AG04450 (cell line): Measurements from ENCODE around the gene PCSK6. TPM values are rescaled to one million over a fixed set of nuclear protein-coding genes. Genes with fewer than 3 reads are reported as not detected.

Source experiments
- CTCF ChIA-PET: fragments of 300-600, 350-600 bp; formaldehyde crosslinking; extraction: SDS; loops from one replicate; lab custom pipeline; 2022; ENCODE audit warnings: antibody characterized with exemption, inconsistent platforms; lab: Charles Lee
- POLR2A ChIA-PET: fragments of 350-600 bp; formaldehyde crosslinking; extraction: SDS; loops from one replicate; lab custom pipeline; 2021; ENCODE audit warnings: antibody characterized with exemption, inconsistent platforms; lab: Yijun Ruan, JAX
- DNase-seq: peaks from one replicate; pipeline ENCODE4 v3.0.0-alpha.2; 2011; ENCODE audit warnings: low read depth, low spot score
- H3K27ac ChIP-seq: one replicate; pipeline ENCODE4 v1.5.1; 2012; ENCODE audit warnings: low read depth, low read length, control low read depth
- H3K27me3 ChIP-seq: one replicate; pipeline ENCODE4 v1.6.0; 2012; ENCODE audit warnings: low read length; ENCODE audit not compliant: control insufficient read depth, insufficient read depth
- H3K4me3 ChIP-seq: 2 replicates; pipeline ENCODE4 v1.5.1; 2011; ENCODE audit warnings: mild to moderate bottlenecking, low read depth, low read length, control low read depth
- H3K9me3 ChIP-seq: 2 replicates; pipeline ENCODE4 v1.5.1; 2012; ENCODE audit warnings: low read length; ENCODE audit not compliant: control insufficient read depth, insufficient read depth
- CTCF ChIP-seq: IDR thresholded peaks from 2 replicates; pipeline ENCODE4 v1.5.1; 2011; ENCODE audit warnings: low read depth, low read length, control low read depth, inconsistent platforms
- polyA plus RNA-seq: library from polyadenylated mRNA; depleted of rRNA; stranded (reverse); fragments of >200 nt; gene quantifications from 2 replicates; pipeline ENCODE4 v1.2.3, GENCODE V29; 2011

The PCSK6 gene
- polyA plus RNA-seq, 1 experiment = 0.06 TPM

GRCh38 chr15:101436526-101436925, 53.0 kb downstream of the PCSK6 start:
- POLR2A ChIA-PET = no interaction called here
- Histone ChIP-seq H3K9me3 (no peaks in the 10 kb centered on the region; the same call in 1 of the 2 replicates), H3K4me3 (no peak overlapping the region), H3K27me3 (no peaks in the 10 kb centered on the region), H3K27ac (no peak overlapping the region)
- CTCF ChIA-PET = no interaction called here
- TF ChIP-seq CTCF = no peak
- no peak for DNase-seq

DNA sequence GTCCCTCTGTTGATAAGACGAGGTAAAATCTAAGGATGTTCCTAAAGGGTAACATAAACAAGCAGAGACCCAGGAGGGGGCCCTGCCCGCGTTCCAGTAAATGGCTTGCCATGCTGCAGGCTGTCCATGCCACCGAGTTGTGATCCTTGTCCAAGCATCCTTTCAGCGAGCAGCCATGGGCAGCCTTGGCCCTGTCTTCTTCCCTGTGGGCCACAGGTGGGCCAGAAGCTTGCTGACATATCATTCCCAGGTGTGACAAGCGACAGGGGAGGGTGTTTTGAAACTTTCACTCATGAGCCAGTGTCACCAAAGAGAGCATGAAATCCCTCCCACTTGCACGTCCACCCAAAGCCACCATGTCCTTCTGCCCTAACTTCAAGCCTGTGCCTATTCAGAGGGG, 53.7 kb downstream of the PCSK6 start:
- no peak for DNase-seq
- Histone ChIP-seq H3K27me3 (no peaks in the 10 kb centered on the region), H3K9me3 (no peaks in the 10 kb centered on the region; the same call in 1 of the 2 replicates), H3K27ac (no peak overlapping the region), H3K4me3 (no peak overlapping the region)
- CTCF ChIA-PET = no interaction called here
- POLR2A ChIA-PET = no interaction called here
- no peak for TF ChIP-seq CTCF

- H3K4me3 ChIP-seq = no peak overlapping the region
- no peak for TF ChIP-seq CTCF
- ChIA-PET POLR2A (no interaction called here), CTCF (no interaction called here)
- no peaks in the 10 kb centered on the region; the same call in 1 of the 2 replicates for H3K9me3 ChIP-seq
- H3K27me3 ChIP-seq = peaks cover 3% of the 10 kb centered on the region
- no peak overlapping the region for H3K27ac ChIP-seq
- no peak for DNase-seq
Measured at GRCh38 chr15:101434032-101434920, 55.2 kb downstream of the PCSK6 start.

DNA sequence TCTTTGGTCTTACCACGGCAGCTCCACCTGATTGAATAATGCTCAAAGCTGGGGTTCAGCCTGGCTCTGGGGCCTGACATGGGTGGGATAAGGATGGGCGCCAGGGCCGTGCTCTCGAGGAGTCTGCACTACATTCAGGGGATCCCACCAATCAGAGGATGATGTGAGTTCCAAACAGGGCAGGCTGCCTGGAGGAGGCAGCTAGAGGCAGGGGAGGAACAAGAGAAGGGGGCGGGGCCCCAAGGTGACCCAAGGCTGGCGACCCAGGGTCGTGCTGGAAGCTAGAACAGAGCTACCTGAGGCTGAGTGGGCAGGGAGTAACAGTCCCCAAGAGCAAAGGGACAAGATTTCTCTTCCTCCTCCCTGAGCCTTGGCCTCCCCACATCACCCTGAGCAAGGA, 56.1 kb downstream of the PCSK6 start:
- DNase-seq = no peak
- Histone ChIP-seq H3K4me3 (no peak overlapping the region), H3K27ac (no peak overlapping the region), H3K27me3 (peaks cover 3% of the 10 kb centered on the region), H3K9me3 (no peaks in the 10 kb centered on the region; the same call in 1 of the 2 replicates)
- no peak for TF ChIP-seq CTCF
- POLR2A ChIA-PET = no interaction called here
- CTCF ChIA-PET = no interaction called here

- CTCF ChIA-PET = no interaction called here
- H3K27me3 ChIP-seq = peaks cover 3% of the 10 kb centered on the region
- no peak for TF ChIP-seq CTCF
- no peaks in the 10 kb centered on the region; the same call in 1 of the 2 replicates for H3K9me3 ChIP-seq
- POLR2A ChIA-PET = no interaction called here
- no peak overlapping the region for H3K27ac ChIP-seq
- no peak overlapping the region for H3K4me3 ChIP-seq
- no peak for DNase-seq
Measured at GRCh38 chr15:101432982-101433381, 56.5 kb downstream of the PCSK6 start.
